Measurements from ENCODE around the gene CDX1. TPM values are rescaled to one million over a fixed set of nuclear protein-coding genes. Genes with fewer than 3 reads are reported as not detected.

The CDX1 gene
- total and polyA plus RNA-seq, 2 of the 8 experiments (the other 6 are each of a cell fraction or from before 2014, with no cell fraction given), result not detected

GRCh38 chr5:150203832-150204589 is 37.4 kb downstream of the CDX1 start (continued):
- TF ChIP-seq E2F6 (IDR thresholded peaks at IDR 0.05), result no peak
- no peak for TF ChIP-seq JUND (IDR thresholded peaks at IDR 0.05; ENCODE audit: low read length)
- TF ChIP-seq KDM4A (IDR thresholded peaks at IDR 0.05; ENCODE audit: low read depth, low read length, severe bottlenecking), result no peak

All from H1 (cell line).